SK-N-SH (cell line): Measurements from ENCODE around the gene B3GALT5. TPM values are rescaled to one million over a fixed set of nuclear protein-coding genes. Genes with fewer than 3 reads are reported as not detected.

ENCODE experiments used
- CTCF ChIA-PET: fragments of 300-600, 350-600 bp; formaldehyde crosslinking; extraction: SDS; loops from one replicate; lab custom pipeline; 2021; lab: Yijun Ruan, JAX
- POLR2A ChIA-PET: fragments of 350-600 bp; sonication (Branson Sonifier 250); formaldehyde crosslinking; extraction: SDS; loops from one replicate; lab custom pipeline; 2020; ENCODE audit warnings: antibody characterized with exemption, inconsistent platforms; lab: Yijun Ruan, JAX
- DNase-seq: peaks from one replicate; pipeline ENCODE4 v3.0.0; 2012
- H2AFZ ChIP-seq: fragments of 200-600 bp; sonication (generic); 2 replicates; pipeline ENCODE4 v1.8.1; 2016; ENCODE audit warnings: antibody characterized with exemption, mild to moderate bottlenecking, low read depth
- H3F3A ChIP-seq: fragments of 200-600 bp; sonication (generic); replicated peaks from 2 replicates; pipeline ENCODE3; 2016; ENCODE audit warnings: antibody characterized with exemption, mild to moderate bottlenecking; ENCODE audit not compliant: insufficient read depth
- H3K27ac ChIP-seq, 2 experiments: fragments of 200-500 bp in 1 of 2; fragments of 200-600 bp in 1 of 2; sonication (Bioruptor generic) in 1 of 2; sonication (generic), shearing (Covaris generic) in 1 of 2; 2 replicates each; pipeline versions ENCODE4 v1.5.1 to v1.6.1; 2014 to 2016; ENCODE audit warnings: low read depth in 2 of 2, inconsistent platforms in 1 of 2, low read length in 1 of 2, mild to moderate bottlenecking in 1 of 2, mixed read lengths in 1 of 2
- H3K27me3 ChIP-seq: fragments of 200-600 bp; sonication (generic), shearing (Covaris generic); 2 replicates; pipeline ENCODE4 v1.6.1; 2016; ENCODE audit warnings: mixed run types; ENCODE audit not compliant: insufficient read depth
- H3K36me3 ChIP-seq, 2 experiments: fragments of 200-500 bp in 1 of 2; fragments of 200-600 bp in 1 of 2; sonication (Bioruptor generic) in 1 of 2; sonication (generic) in 1 of 2; replicated peaks in 1 of 2; 2 replicates each; pipeline versions ENCODE3 to v1.5.1; 2014 to 2016; ENCODE audit warnings: low read length in 1 of 2, mild to moderate bottlenecking in 1 of 2; ENCODE audit not compliant: insufficient read depth in 2 of 2, control insufficient read depth in 1 of 2
- H3K4me1 ChIP-seq, 2 experiments: fragments of 200-500 bp in 1 of 2; fragments of 200-600 bp in 1 of 2; sonication (Bioruptor generic) in 1 of 2; sonication (generic), shearing (Covaris generic) in 1 of 2; 2 replicates each; pipeline versions ENCODE4 v1.5.1 to v1.6.1; 2014 to 2016; ENCODE audit warnings: low read depth in 1 of 2, low read length in 1 of 2, mixed run types in 1 of 2; ENCODE audit not compliant: insufficient read depth in 2 of 2, control insufficient read depth in 1 of 2
- H3K4me2 ChIP-seq: fragments of 200-600 bp; sonication (generic), shearing (Covaris generic); 2 replicates; pipeline ENCODE4 v1.6.1; 2017; ENCODE audit warnings: mixed run types
- H3K4me3 ChIP-seq, 2 experiments: fragments of 200-500 bp in 1 of 2; fragments of 200-600 bp in 1 of 2; sonication (Bioruptor generic) in 1 of 2; sonication (generic), shearing (Covaris generic) in 1 of 2; 2 replicates each; pipeline versions ENCODE4 v1.5.1 to v1.8.1; 2014 to 2016; ENCODE audit warnings: low read depth in 2 of 2, inconsistent platforms in 1 of 2, low read length in 1 of 2, mild to moderate bottlenecking in 1 of 2, mixed read lengths in 1 of 2, moderate library complexity in 1 of 2
- H3K79me2 ChIP-seq: fragments of 200-600 bp; sonication (generic); 2 replicates; pipeline ENCODE4 v1.8.1; 2017; ENCODE audit warnings: mild to moderate bottlenecking; ENCODE audit not compliant: insufficient read depth
- H3K9ac ChIP-seq: fragments of 200-600 bp; sonication (generic); 2 replicates; pipeline ENCODE4 v1.6.1; 2017; ENCODE audit warnings: mixed run types
- H3K9me2 ChIP-seq: fragments of 200-600 bp; sonication (generic); 2 replicates; pipeline ENCODE4 v1.6.1; 2017; ENCODE audit warnings: mixed run types
- H3K9me3 ChIP-seq: fragments of 200-600 bp; sonication (generic); 2 replicates; pipeline ENCODE4 v1.6.1; 2017; ENCODE audit warnings: mixed run types, mild to moderate bottlenecking, moderate library complexity
- H4K20me1 ChIP-seq: fragments of 200-600 bp; sonication (generic); 2 replicates; pipeline ENCODE4 v1.6.1; 2017; ENCODE audit warnings: mild to moderate bottlenecking, mixed run types; ENCODE audit not compliant: insufficient read depth
- ELF1 ChIP-seq: IDR thresholded peaks from 2 replicates; pipeline ENCODE4 v1.4.0; 2012
- EP300 ChIP-seq, 2 experiments: IDR thresholded peaks; 2 replicates each; pipeline versions ENCODE4 v1.4.0 to v1.6.1; 2012; ENCODE audit warnings: borderline replicate concordance in 1 of 2, low read depth in 1 of 2, low read length in 1 of 2
- FOXJ3 ChIP-seq: sonication (generic); formaldehyde crosslinking; IDR thresholded peaks from 2 replicates; pipeline ENCODE4 v1.5.1; 2020; ENCODE audit warnings: mild to moderate bottlenecking, missing genetic modification reagents
- GATA2 ChIP-seq: sonication (generic); formaldehyde crosslinking; IDR thresholded peaks from 2 replicates; pipeline ENCODE4 v1.5.0; 2020; ENCODE audit warnings: mild to moderate bottlenecking, missing genetic modification reagents
- IRF3 ChIP-seq: fragments of 150-350 bp; IDR thresholded peaks from 2 replicates; pipeline ENCODE4 v1.6.1; 2016; ENCODE audit warnings: mild to moderate bottlenecking, low read depth, low read length
- MEF2A ChIP-seq: IDR thresholded peaks from 2 replicates; pipeline ENCODE4 v1.4.0; 2012; ENCODE audit warnings: low read depth, borderline replicate concordance
- NFIC ChIP-seq: IDR thresholded peaks from 2 replicates; pipeline ENCODE4 v1.4.0; 2012; ENCODE audit warnings: borderline replicate concordance
- POLR2AphosphoS5 ChIP-seq: IDR thresholded peaks from 2 replicates; pipeline ENCODE4 v1.6.1; 2012; ENCODE audit warnings: low read depth, low read length
- REST ChIP-seq: IDR thresholded peaks from 2 replicates; pipeline ENCODE4 v1.6.1; 2012; ENCODE audit warnings: mild to moderate bottlenecking, low read depth, low read length, moderate library complexity
- RXRA ChIP-seq: IDR thresholded peaks from 2 replicates; pipeline ENCODE4 v1.4.0; 2012; ENCODE audit warnings: low read depth, mild to moderate bottlenecking, borderline replicate concordance
- SIN3A ChIP-seq: IDR thresholded peaks from 2 replicates; pipeline ENCODE4 v1.6.1; 2012; ENCODE audit warnings: low read depth, mild to moderate bottlenecking, low read length, moderate library complexity, borderline replicate concordance
- SMC3 ChIP-seq: IDR thresholded peaks from 2 replicates; pipeline ENCODE4 v1.6.1; 2012; ENCODE audit warnings: low read depth, low read length, improper control_type of control experiment
- USF1 ChIP-seq: IDR thresholded peaks from 2 replicates; pipeline ENCODE4 v1.4.0; 2012; ENCODE audit warnings: low read depth, borderline replicate concordance
- USF2 ChIP-seq: fragments of 150-350 bp; IDR thresholded peaks from 2 replicates; pipeline ENCODE4 v1.6.1; 2017; ENCODE audit warnings: antibody characterized with exemption, low read length, low read depth, borderline replicate concordance
- YY1 ChIP-seq: IDR thresholded peaks from 2 replicates; pipeline ENCODE4 v1.4.0; 2012; ENCODE audit warnings: low read depth, mild to moderate bottlenecking
- ZBTB33 ChIP-seq: IDR thresholded peaks from 2 replicates; pipeline ENCODE4 v1.4.0; 2012; ENCODE audit warnings: low read depth, borderline replicate concordance
- WGBS: methylation state at CpG from one replicate; pipeline ENCODE4 v1.1.6; 2017; ENCODE audit warnings: low lambda C conversion rate; 5-methylcytosine and 5-hydroxymethylcytosine counted together
- polyA plus RNA-seq, 3 experiments: library from polyadenylated mRNA; depleted of rRNA; stranded (reverse); fragments of >200 nt; gene quantifications; 2 replicates each; pipeline ENCODE4 v1.2.3, GENCODE V29; 2012

Gene B3GALT5
- polyA plus RNA-seq, 1 of the 3 experiments (the other 2 are of a cell fraction), result 0.35 TPM

- Histone ChIP-seq H3K9ac (no peak overlapping the region), H3K36me3 (no peaks in the 10 kb centered on the region), H4K20me1 (no peaks in the 10 kb centered on the region), H3K9me3 (no peaks in the 10 kb centered on the region), H3K4me3 (no peak overlapping the region), H3K27me3 (no peaks in the 10 kb centered on the region), H3K79me2 (no peaks in the 10 kb centered on the region), H3K4me2 (no peak overlapping the region), H3K9me2 (no peaks in the 10 kb centered on the region), H3K27ac (no peak overlapping the region), H3K4me1 (peaks cover 0 to 20% of the 10 kb centered on the region in 2 experiments; a peak in 2 of 4 replicates), H3F3A (no peaks in the 10 kb centered on the region), H2AFZ (no peak overlapping the region)
- POLR2A ChIA-PET, result no interaction called here
- WGBS, result 77% methylated on average over 6 of the region's 6 CpGs
- DNase-seq, result no peak
- CTCF ChIA-PET, result interaction anchor here (0.6 kb wide), 1 partner anchor 51 kb away, joined by 3 read pairs; no protein-coding TSS in a partner anchor
- TF ChIP-seq EP300 (IDR thresholded peaks at IDR 0.05; ENCODE audit: borderline replicate concordance in 1 of 2, low read depth in 1 of 2, low read length in 1 of 2), result no peak
- TF ChIP-seq FOXJ3 (CRISPR knock-in tag), result no peak
- no peak for TF ChIP-seq RXRA
- no peak for TF ChIP-seq ZBTB33
- no peak for TF ChIP-seq SIN3A
- no peak for TF ChIP-seq USF1
- TF ChIP-seq GATA2 (CRISPR knock-in tag), result no peak
- no peak for TF ChIP-seq SMC3
- no peak for TF ChIP-seq YY1
- no peak for TF ChIP-seq IRF3
- TF ChIP-seq NFIC, result no peak
- no peak for TF ChIP-seq MEF2A
- TF ChIP-seq ELF1, result no peak
- no peak for TF ChIP-seq POLR2AphosphoS5
Observed at GRCh38 chr21:39666026-39666425, 53.3 kb downstream of the B3GALT5 start.

GRCh38 chr21:39666681-39667315 is 54.1 kb downstream of the B3GALT5 start:
- POLR2A ChIA-PET, result interaction anchor here (1.0 kb wide), 1 partner anchor 9 kb away, joined by 4 read pairs; no protein-coding TSS in a partner anchor
- no peak for DNase-seq
- H3K4me1 ChIP-seq, result peaks cover 0 to 20% of the 10 kb centered on the region in 2 experiments; a peak in 2 of 4 replicates
- no peaks in the 10 kb centered on the region for H4K20me1 ChIP-seq
- H3K9me2 ChIP-seq, result no peaks in the 10 kb centered on the region
- WGBS, result 70% methylated on average over 17 of the region's 17 CpGs
- H3F3A ChIP-seq, result no peaks in the 10 kb centered on the region
- H3K9me3 ChIP-seq, result no peaks in the 10 kb centered on the region
- H3K36me3 ChIP-seq, result no peaks in the 10 kb centered on the region
- H2AFZ ChIP-seq, result no peak overlapping the region
- CTCF ChIA-PET, result no interaction called here
- no peak overlapping the region for H3K27ac ChIP-seq
- no peaks in the 10 kb centered on the region for H3K79me2 ChIP-seq
- H3K4me2 ChIP-seq, result no peak overlapping the region
- H3K4me3 ChIP-seq, result no peak overlapping the region
- H3K27me3 ChIP-seq, result no peaks in the 10 kb centered on the region
- no peak overlapping the region for H3K9ac ChIP-seq
- no peak for TF ChIP-seq POLR2AphosphoS5
- no peak for TF ChIP-seq USF2
- TF ChIP-seq ZBTB33, result no peak
- TF ChIP-seq NFIC, result no peak
- TF ChIP-seq REST, result no peak
